Measurements from ENCODE around the gene CSK.
A peak's percentile ranks its signal among the peaks of the same experiment; 100 is the strongest.

- TF ChIP-seq, protein P1, sequence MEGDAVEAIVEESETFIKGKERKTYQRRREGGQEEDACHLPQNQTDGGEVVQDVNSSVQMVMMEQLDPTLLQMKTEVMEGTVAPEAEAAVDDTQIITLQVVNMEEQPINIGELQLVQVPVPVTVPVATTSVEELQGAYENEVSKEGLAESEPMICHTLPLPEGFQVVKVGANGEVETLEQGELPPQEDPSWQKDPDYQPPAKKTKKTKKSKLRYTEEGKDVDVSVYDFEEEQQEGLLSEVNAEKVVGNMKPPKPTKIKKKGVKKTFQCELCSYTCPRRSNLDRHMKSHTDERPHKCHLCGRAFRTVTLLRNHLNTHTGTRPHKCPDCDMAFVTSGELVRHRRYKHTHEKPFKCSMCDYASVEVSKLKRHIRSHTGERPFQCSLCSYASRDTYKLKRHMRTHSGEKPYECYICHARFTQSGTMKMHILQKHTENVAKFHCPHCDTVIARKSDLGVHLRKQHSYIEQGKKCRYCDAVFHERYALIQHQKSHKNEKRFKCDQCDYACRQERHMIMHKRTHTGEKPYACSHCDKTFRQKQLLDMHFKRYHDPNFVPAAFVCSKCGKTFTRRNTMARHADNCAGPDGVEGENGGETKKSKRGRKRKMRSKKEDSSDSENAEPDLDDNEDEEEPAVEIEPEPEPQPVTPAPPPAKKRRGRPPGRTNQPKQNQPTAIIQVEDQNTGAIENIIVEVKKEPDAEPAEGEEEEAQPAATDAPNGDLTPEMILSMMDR (IDR thresholded peaks at IDR 0.05): peak; percentile 65 to 80 (median 76)
- TF ChIP-seq EP300 (IDR thresholded peaks at IDR 0.05; ENCODE audit: low read depth) (no peak), POLR2A (IDR thresholded peaks at IDR 0.05) (no peak)
These were observed 53.5 kb downstream of the CSK start for GRCh38 chr15:74835312-74835823.

Data from transverse colon (tissue), 3 donors.